Measurements from ENCODE around the gene COL7A1. TPM values are rescaled to one million over a fixed set of nuclear protein-coding genes. Genes with fewer than 3 reads are reported as not detected.

The COL7A1 gene
- total RNA-seq, 4 donors from 2014 or later: 0.66 to 1.7 (median 1.1) TPM

- peaks cover 0 to 18% of the 10 kb centered on the region in 2 donors for H3K36me3 ChIP-seq
- DNase-seq (no peak), ATAC-seq (no peak)
- peak overlapping the region; percentile 60 to 97 (median 84) for H3K4me3 ChIP-seq
- no peaks in the 10 kb centered on the region for H3K27me3 ChIP-seq
- no peaks in the 10 kb centered on the region for H3K9me3 ChIP-seq
- peaks cover 16 to 24% of the 10 kb centered on the region in 2 donors for H3K4me1 ChIP-seq
- TF ChIP-seq POLR2A (IDR thresholded peaks at IDR 0.05): no peak
- no peak for TF ChIP-seq CTCF (IDR thresholded peaks at IDR 0.05 in 4 of 5, conservative IDR thresholded peaks at IDR 0.05 in 1 of 5)
- H3K27ac ChIP-seq: peak overlapping the region; percentile 84 to 92 (median 90)
- in situ Hi-C loops (cut with MboI; ENCODE audit: low sequenced_read_pairs in 4 of 4) (no loop called here), intact Hi-C loops (cut with DNase I; ENCODE audit: low total_unique reads) (no loop called here)
Observed at GRCh38 chr3:48636149-48636655, 41.1 kb upstream of the COL7A1 start.

GRCh38 chr3:48635222-48636021, 40.3 kb upstream of the COL7A1 start, which contains the start of gene SLC26A6:
SLC26A6 (minus strand) TSS chr3:48635461; CDS start chr3:48635393, 68 bp downstream.
- no peaks in the 10 kb centered on the region for H3K9me3 ChIP-seq
- DNase-seq (peak; percentile 94 to 95), ATAC-seq (peak; percentile 93 to 94)
- TF ChIP-seq POLR2A (IDR thresholded peaks at IDR 0.05) (peak; percentile 51 to 68), CTCF (IDR thresholded peaks at IDR 0.05 in 4 of 5, conservative IDR thresholded peaks at IDR 0.05 in 1 of 5) (peak in 4 of 5 experiments; percentile 30 to 59 (median 53))
- no peaks in the 10 kb centered on the region for H3K27me3 ChIP-seq
- in situ Hi-C loops (cut with MboI; ENCODE audit: low sequenced_read_pairs in 4 of 4) (no loop called here), intact Hi-C loops (cut with DNase I; ENCODE audit: low total_unique reads) (loop anchor here (1.0 kb wide), 5 partner anchors 21 to 169 kb away; partner anchors contain the start of genes NCKIPSD and UQCRC1)
- peaks cover 16 to 24% of the 10 kb centered on the region in 2 donors for H3K4me1 ChIP-seq
- peak within 1 kb of the TSS; percentile 60 to 97 (median 84) for H3K4me3 ChIP-seq
- H3K27ac ChIP-seq: peak within 1 kb of the TSS; percentile 84 to 92 (median 90)
- peaks cover 0 to 25% of the 10 kb centered on the region in 2 donors for H3K36me3 ChIP-seq

GRCh38 chr3:48634661-48635221, 39.6 kb upstream of the COL7A1 start:
- peak; percentile 12 to 51 for DNase-seq
- H3K36me3 ChIP-seq: peaks cover 0 to 32% of the 10 kb centered on the region in 2 donors
- peak; percentile 25 to 29 for ATAC-seq
- TF ChIP-seq POLR2A (IDR thresholded peaks at IDR 0.05): no peak
- H3K9me3 ChIP-seq: no peaks in the 10 kb centered on the region
- peak overlapping the region; percentile 60 to 97 (median 84) for H3K4me3 ChIP-seq
- intact Hi-C loops (cut with DNase I; ENCODE audit: low total_unique reads) (loop anchor here (1.0 kb wide), 5 partner anchors 22 to 168 kb away; partner anchors contain the start of genes NCKIPSD and UQCRC1), in situ Hi-C loops (cut with MboI; ENCODE audit: low sequenced_read_pairs in 4 of 4) (no loop called here)
- H3K27me3 ChIP-seq: no peaks in the 10 kb centered on the region
- peaks cover 16 to 24% of the 10 kb centered on the region in 2 donors for H3K4me1 ChIP-seq
- H3K27ac ChIP-seq: peak overlapping the region; percentile 84 to 92 (median 90)

GRCh38 chr3:48633743-48634142, 38.6 kb upstream of the COL7A1 start:
- Histone ChIP-seq H3K9me3 (no peaks in the 10 kb centered on the region), H3K27me3 (no peaks in the 10 kb centered on the region), H3K36me3 (peaks cover 0 to 38% of the 10 kb centered on the region in 2 donors), H3K4me3 (no peak overlapping the region), H3K4me1 (peaks cover 16 to 24% of the 10 kb centered on the region in 2 donors), H3K27ac (no peak overlapping the region)
- TF ChIP-seq POLR2A (IDR thresholded peaks at IDR 0.05) (no peak), CTCF (IDR thresholded peaks at IDR 0.05 in 4 of 5, conservative IDR thresholded peaks at IDR 0.05 in 1 of 5) (no peak)
- ATAC-seq: no peak
- in situ Hi-C loops (cut with MboI; ENCODE audit: low sequenced_read_pairs in 4 of 4) (no loop called here), intact Hi-C loops (cut with DNase I; ENCODE audit: low total_unique reads) (no loop called here)
- no peak for DNase-seq

DNA sequence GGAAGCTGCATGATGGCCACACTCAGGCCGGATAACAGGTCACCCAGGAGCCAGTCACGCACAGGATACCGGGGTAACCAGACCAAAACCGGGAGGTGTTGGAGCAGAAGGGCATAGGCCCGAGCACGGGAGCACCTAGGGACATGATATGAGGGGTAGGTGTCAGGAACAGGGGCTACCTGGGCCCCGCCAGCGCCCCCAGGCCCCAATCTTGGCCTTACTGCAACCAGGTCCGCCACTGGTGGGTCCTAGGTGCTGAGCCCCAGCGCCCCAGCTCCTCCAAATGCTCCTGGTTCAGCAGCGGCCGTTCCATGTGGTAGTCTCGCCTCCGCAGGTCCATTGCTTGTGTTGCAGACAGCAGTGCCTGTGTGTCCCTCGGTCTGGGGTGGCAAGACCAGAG, 38.1 kb upstream of the COL7A1 start:
- no peak for TF ChIP-seq POLR2A (IDR thresholded peaks at IDR 0.05)
- no peak for TF ChIP-seq CTCF (IDR thresholded peaks at IDR 0.05 in 4 of 5, conservative IDR thresholded peaks at IDR 0.05 in 1 of 5)
- no peak for DNase-seq

More for the DNA sequence above, 38.1 kb upstream of the COL7A1 start:
- H3K9me3 ChIP-seq: no peaks in the 10 kb centered on the region
- ATAC-seq: no peak
- H3K27me3 ChIP-seq: no peaks in the 10 kb centered on the region
- no peak overlapping the region for H3K4me3 ChIP-seq
- H3K4me1 ChIP-seq: peaks cover 16 to 24% of the 10 kb centered on the region in 2 donors
- H3K27ac ChIP-seq: no peak overlapping the region
- in situ Hi-C loops (cut with MboI; ENCODE audit: low sequenced_read_pairs in 4 of 4) (no loop called here), intact Hi-C loops (cut with DNase I; ENCODE audit: low total_unique reads) (no loop called here)
- peaks cover 0 to 43% of the 10 kb centered on the region in 2 donors for H3K36me3 ChIP-seq

Measured in gastrocnemius medialis (tissue), 4 donors.